ENCODE results near the gene PSAPL1.

Gene PSAPL1

GRCh38 chr4:7434766-7435150 lies at the start of gene PSAPL1:
TSS of gene PSAPL1 (minus strand) at chr4:7434930. CDS start at chr4:7434879, 51 bp downstream.
- DNase-seq (ENCODE audit: low read depth, low spot score) = no peak

- no peak for DNase-seq (ENCODE audit: low read depth, low spot score)
Measured at GRCh38 chr4:7481227-7481626, 46.5 kb upstream of the PSAPL1 start.

GRCh38 chr4:7480423-7480822 lies 45.7 kb upstream of the PSAPL1 start:
- no peak for DNase-seq (ENCODE audit: low read depth, low spot score)

GRCh38 chr4:7478665-7479064 lies 43.9 kb upstream of the PSAPL1 start:
- no peak for DNase-seq (ENCODE audit: low read depth, low spot score)

GRCh38 chr4:7477695-7478094 lies 43.0 kb upstream of the PSAPL1 start:
- no peak for DNase-seq (ENCODE audit: low read depth, low spot score)

- no peak for DNase-seq (ENCODE audit: low read depth, low spot score)
Measured at GRCh38 chr4:7476820-7477219, 42.1 kb upstream of the PSAPL1 start.

GRCh38 chr4:7475207-7475606 lies 40.5 kb upstream of the PSAPL1 start:
- DNase-seq (ENCODE audit: low read depth, low spot score) = no peak

- DNase-seq (ENCODE audit: low read depth, low spot score) = no peak
Measured at GRCh38 chr4:7474320-7474719, 39.6 kb upstream of the PSAPL1 start.

GRCh38 chr4:7473081-7473480 lies 38.4 kb upstream of the PSAPL1 start:
- no peak for DNase-seq (ENCODE audit: low read depth, low spot score)

GRCh38 chr4:7472442-7473013 lies 37.8 kb upstream of the PSAPL1 start:
- DNase-seq (ENCODE audit: low read depth, low spot score) = no peak

GRCh38 chr4:7470522-7471128 lies 35.9 kb upstream of the PSAPL1 start:
- DNase-seq (ENCODE audit: low read depth, low spot score) = no peak

GRCh38 chr4:7470111-7470510 lies 35.4 kb upstream of the PSAPL1 start:
- no peak for DNase-seq (ENCODE audit: low read depth, low spot score)

GRCh38 chr4:7469023-7469422 lies 34.3 kb upstream of the PSAPL1 start:
- DNase-seq (ENCODE audit: low read depth, low spot score) = no peak

- DNase-seq (ENCODE audit: low read depth, low spot score) = no peak
Measured at GRCh38 chr4:7467471-7467870, 32.7 kb upstream of the PSAPL1 start.

- DNase-seq (ENCODE audit: low read depth, low spot score) = no peak
Measured at GRCh38 chr4:7466904-7467303, 32.2 kb upstream of the PSAPL1 start.

- no peak for DNase-seq (ENCODE audit: low read depth, low spot score)
Measured at GRCh38 chr4:7466215-7466614, 31.5 kb upstream of the PSAPL1 start.

GRCh38 chr4:7465017-7465416 lies 30.3 kb upstream of the PSAPL1 start:
- no peak for DNase-seq (ENCODE audit: low read depth, low spot score)

GRCh38 chr4:7464259-7464655 lies 29.5 kb upstream of the PSAPL1 start:
- no peak for DNase-seq (ENCODE audit: low read depth, low spot score)

GRCh38 chr4:7463566-7464258 lies 29.0 kb upstream of the PSAPL1 start:
- no peak for DNase-seq (ENCODE audit: low read depth, low spot score)

- no peak for DNase-seq (ENCODE audit: low read depth, low spot score)
Measured at GRCh38 chr4:7462509-7462971, 27.8 kb upstream of the PSAPL1 start.

- no peak for DNase-seq (ENCODE audit: low read depth, low spot score)
Measured at GRCh38 chr4:7461230-7461629, 26.5 kb upstream of the PSAPL1 start.

GRCh38 chr4:7460566-7460965 lies 25.8 kb upstream of the PSAPL1 start:
- no peak for DNase-seq (ENCODE audit: low read depth, low spot score)

- no peak for DNase-seq (ENCODE audit: low read depth, low spot score)
Measured at GRCh38 chr4:7459471-7459870, 24.7 kb upstream of the PSAPL1 start.
